Endothelial cell of umbilical vein (primary cell): Measurements from ENCODE around the gene FUNDC1. TPM values are rescaled to one million over a fixed set of nuclear protein-coding genes. Genes with fewer than 3 reads are reported as not detected.

ENCODE experiments used
- BruUV-seq: library from RNA; stranded (reverse); fragments of 400-500 nt; replicated peaks from 2 replicates; lab custom pipeline; 2021; lab: Mats Ljungman, UMichigan
- CTCF ChIA-PET: fragments of 300-600, 350-600 bp; sonication (Branson Sonifier 250); formaldehyde crosslinking; loops from one replicate; lab custom pipeline; 2021; ENCODE audit warnings: antibody characterized with exemption, inconsistent platforms; lab: Charles Lee
- POLR2A ChIA-PET: fragments of 300-600, 350-600 bp; sonication (Branson Sonifier 250); formaldehyde crosslinking; loops from one replicate; lab custom pipeline; 2021; ENCODE audit warnings: antibody characterized with exemption, inconsistent platforms; lab: Charles Lee
- DNase-seq: peaks from one replicate; pipeline ENCODE4 v3.0.0-alpha.2; 2011; ENCODE audit warnings: low read depth, low spot score
- FAIRE-seq: peaks from 2 replicates; lab custom pipeline; 2011; peaks lifted over from hg19 to GRCh38; lab: Jason Lieb, UNC
- H2AFZ ChIP-seq: 2 replicates; pipeline ENCODE4 v1.6.0; 2012; ENCODE audit warnings: low read depth, low read length, control low read depth, inconsistent platforms
- H3K27ac ChIP-seq: 2 replicates; pipeline ENCODE4 v1.5.1; 2011; ENCODE audit warnings: low read depth, mild to moderate bottlenecking, control low read depth, low read length, moderate library complexity; ENCODE audit not compliant: insufficient read depth
- H3K27me3 ChIP-seq, 2 experiments: 2 replicates each; pipeline versions ENCODE4 v1.6.0 to v1.6.1; 2011; ENCODE audit warnings: low read length in 2 of 2, mixed read lengths in 1 of 2; ENCODE audit not compliant: control insufficient read depth in 2 of 2, insufficient read depth in 2 of 2
- H3K36me3 ChIP-seq, 2 experiments: 2 replicates in 1 of 2; 3 replicates in 1 of 2; pipeline ENCODE4 v1.5.1; 2011; ENCODE audit warnings: low read length in 2 of 2, mild to moderate bottlenecking in 1 of 2, moderate library complexity in 1 of 2; ENCODE audit not compliant: control insufficient read depth in 2 of 2, insufficient read depth in 2 of 2; ENCODE audit errors: extremely low read depth in 1 of 2
- H3K4me1 ChIP-seq: 3 replicates; pipeline ENCODE4 v1.5.1; 2011; ENCODE audit warnings: mild to moderate bottlenecking, low read length; ENCODE audit not compliant: control insufficient read depth, insufficient read depth; ENCODE audit errors: extremely low read depth
- H3K4me2 ChIP-seq: 2 replicates; pipeline ENCODE4 v1.6.1; 2011; ENCODE audit warnings: low read length, control low read depth, mixed read lengths; ENCODE audit not compliant: insufficient read depth
- H3K4me3 ChIP-seq, 3 experiments: fragments of 200-600 bp in 1 of 3; sonication (generic), shearing (Covaris generic) in 1 of 3; replicated peaks in 1 of 3; 2 replicates each; pipeline ENCODE4 v1.5.1; 2011 to 2016; ENCODE audit warnings: control low read depth in 3 of 3, low read length in 3 of 3, mild to moderate bottlenecking in 2 of 3, inconsistent platforms in 1 of 3, low read depth in 1 of 3, moderate library complexity in 1 of 3; ENCODE audit not compliant: insufficient read depth in 1 of 3
- H3K79me2 ChIP-seq: 2 replicates; pipeline ENCODE4 v1.6.0; 2012; ENCODE audit warnings: low read length, inconsistent platforms; ENCODE audit not compliant: control insufficient read depth, insufficient read depth
- H3K9ac ChIP-seq: replicated peaks from 2 replicates; pipeline ENCODE3; 2011; ENCODE audit warnings: low read length, control low read depth; ENCODE audit not compliant: insufficient read depth; ENCODE audit errors: extremely low read depth
- H3K9me1 ChIP-seq: replicated peaks from 3 replicates; pipeline ENCODE4 v1.6.0; 2011; ENCODE audit warnings: mild to moderate bottlenecking, low read length; ENCODE audit not compliant: control insufficient read depth, insufficient read depth; ENCODE audit errors: extremely low read depth
- H3K9me3 ChIP-seq: replicated peaks from 2 replicates; pipeline ENCODE4 v1.5.1; 2012; ENCODE audit warnings: low read length, inconsistent platforms; ENCODE audit not compliant: control insufficient read depth, insufficient read depth
- H4K20me1 ChIP-seq: replicated peaks from 2 replicates; pipeline ENCODE3; 2011; ENCODE audit warnings: mild to moderate bottlenecking, low read length; ENCODE audit not compliant: control insufficient read depth, insufficient read depth; ENCODE audit errors: extremely low read depth
- CTCF ChIP-seq, 2 donors: IDR thresholded peaks; 1 replicate in 1 of 2; 2 replicates in 1 of 2; pipeline ENCODE4 v1.5.1; 2011; ENCODE audit warnings: low read length in 2 of 2, mild to moderate bottlenecking in 2 of 2, moderate library complexity in 2 of 2, control low read depth in 1 of 2, inconsistent platforms in 1 of 2, low read depth in 1 of 2; ENCODE audit not compliant: insufficient read depth in 1 of 2; ENCODE audit errors: extremely low read depth in 1 of 2
- EZH2 ChIP-seq: IDR thresholded peaks from 2 replicates; pipeline ENCODE4 v1.6.1; 2012; ENCODE audit warnings: borderline replicate concordance, low read depth, mild to moderate bottlenecking, moderate library complexity, low read length, inconsistent platforms; ENCODE audit not compliant: severe bottlenecking
- FOS ChIP-seq: IDR thresholded peaks from 2 replicates; pipeline ENCODE4 v1.6.1; 2011; ENCODE audit warnings: mild to moderate bottlenecking, low read length, moderate library complexity, borderline replicate concordance; ENCODE audit not compliant: insufficient read depth
- GATA2 ChIP-seq: IDR thresholded peaks from 2 replicates; pipeline ENCODE4 v1.7.0; 2011; ENCODE audit warnings: low read depth, mild to moderate bottlenecking, moderate library complexity, mixed read lengths, low read length; ENCODE audit not compliant: insufficient read length, insufficient read depth
- JUN ChIP-seq: IDR thresholded peaks from 2 replicates; pipeline ENCODE4 v1.6.1; 2011; ENCODE audit warnings: borderline replicate concordance, low read depth; ENCODE audit not compliant: insufficient read length, insufficient read depth
- MAX ChIP-seq: IDR thresholded peaks from 2 replicates; pipeline ENCODE4 v1.6.1; 2011; ENCODE audit not compliant: insufficient read depth, insufficient read length
- MYC ChIP-seq: IDR thresholded peaks from one replicate; pipeline ENCODE4 v1.6.1; 2011; ENCODE audit warnings: mild to moderate bottlenecking, low read depth, low read length
- POLR2A ChIP-seq: IDR thresholded peaks from 2 replicates; pipeline ENCODE4 v1.6.1; 2012; ENCODE audit warnings: low read depth, mild to moderate bottlenecking, control low read depth, low read length
- POLR2AphosphoS5 ChIP-seq: IDR thresholded peaks from 2 replicates; pipeline ENCODE4 v1.6.1; 2012; ENCODE audit warnings: low read depth, mild to moderate bottlenecking, control low read depth, low read length, moderate library complexity; ENCODE audit not compliant: insufficient read depth
- dilution Hi-C: fragments of 300-500 bp; cut with MboI; formaldehyde crosslinking; loops from one replicate; pipeline ENCODE4 v1.15.0; 2019; ENCODE audit warnings: low sequenced_read_pairs; ENCODE audit not compliant: extremely low pct_ligation_motif_present
- intact Hi-C: fragments of 100-400 bp; cut with micrococcal nuclease; formaldehyde crosslinking; loops from one replicate; pipeline ENCODE4 v1.10.0; 2022
- polyA plus RNA-seq, 4 experiments: library from polyadenylated mRNA; depleted of rRNA in 3 of 4; stranded (reverse) in 3 of 4; unstranded in 1 of 4; fragments of >200 nt; gene quantifications; 2 replicates each; pipeline versions ENCODE4 v1.2.1 to v1.2.3, GENCODE V29; 2011 to 2012; ENCODE audit warnings: missing spikeins in 1 of 4
- total RNA-seq: library from RNA; stranded (reverse); gene quantifications from 2 replicates; pipeline ENCODE4 v1.2.3, GENCODE V29; 2021

Gene FUNDC1
- total and polyA plus RNA-seq, 2 donors (not counting 3 experiments of a cell fraction or from before 2014, with no cell fraction given): 10.2 to 15.4 TPM

- H3K4me1 ChIP-seq: no peaks in the 10 kb centered on the region
- H3K4me2 ChIP-seq: no peak overlapping the region
- no peaks in the 10 kb centered on the region for H4K20me1 ChIP-seq
- H3K27ac ChIP-seq: no peak overlapping the region
- no peaks in the 10 kb centered on the region for H3K36me3 ChIP-seq
- no TSS peak for BruUV-seq
- dilution Hi-C loops (no loop called here), intact Hi-C loops (no loop called here)
- CTCF ChIA-PET: no interaction called here
- no peaks in the 10 kb centered on the region for H3K9me1 ChIP-seq
- H3K27me3 ChIP-seq: no peaks in the 10 kb centered on the region
- no peak overlapping the region for H3K4me3 ChIP-seq
- DNase-seq (no peak), FAIRE-seq (no peak)
- no peaks in the 10 kb centered on the region for H3K79me2 ChIP-seq
- TF ChIP-seq EZH2: no peak
- H3K9me3 ChIP-seq: no peaks in the 10 kb centered on the region
- no peak overlapping the region for H2AFZ ChIP-seq
- no peak overlapping the region for H3K9ac ChIP-seq
- POLR2A ChIA-PET: no interaction called here
These were observed 53.1 kb downstream of the FUNDC1 start for GRCh38 chrX:44489515-44489914.

- Histone ChIP-seq H3K9me3 (no peaks in the 10 kb centered on the region), H4K20me1 (no peaks in the 10 kb centered on the region), H3K79me2 (no peaks in the 10 kb centered on the region), H3K36me3 (no peaks in the 10 kb centered on the region), H3K27ac (no peak overlapping the region), H3K4me1 (no peaks in the 10 kb centered on the region), H3K4me3 (no peak overlapping the region), H3K27me3 (no peaks in the 10 kb centered on the region), H3K4me2 (no peak overlapping the region), H2AFZ (no peak overlapping the region), H3K9me1 (no peaks in the 10 kb centered on the region), H3K9ac (no peak overlapping the region)
- POLR2A ChIA-PET: no interaction called here
- no peak for TF ChIP-seq JUN
- TF ChIP-seq EZH2: no peak
- no peak for TF ChIP-seq CTCF (IDR thresholded peaks at IDR 0.05; ENCODE audit: extremely low read depth in 1 of 2, insufficient read depth in 1 of 2, low read depth in 1 of 2, low read length in 2 of 2)
- TF ChIP-seq POLR2A: no peak
- no peak for TF ChIP-seq MYC
- no peak for TF ChIP-seq POLR2AphosphoS5
- no peak for TF ChIP-seq GATA2
- no peak for TF ChIP-seq FOS
- no peak for TF ChIP-seq MAX
- FAIRE-seq (no peak), DNase-seq (no peak)
- dilution Hi-C loops: no loop called here
- CTCF ChIA-PET: no interaction called here
- intact Hi-C loops: no loop called here
- BruUV-seq: no TSS peak
These were observed 58.0 kb downstream of the FUNDC1 start for GRCh38 chrX:44484607-44485146.
